HG02970 (cell line): ENCODE measurements around the gene DCAF17.
A peak's percentile ranks its signal among the peaks of the same experiment; 100 is the strongest.

Experiments
- ATAC-seq: cut with Tn5 transposase; IDR thresholded peaks from one replicate; pipeline ENCODE4 v1.9.1; 2021; ENCODE audit warnings: mild to moderate bottlenecking, moderate library complexity, moderate number of reproducible peaks; ENCODE audit not compliant: unreplicated experiment, low FRiP score

Gene DCAF17

GRCh38 chr2:171434013-171434989 lies at the start of gene DCAF17:
TSS of gene DCAF17 (plus strand) at chr2:171434226. CDS start at chr2:171434578, 352 bp downstream.
- peak; percentile 91 for ATAC-seq

GRCh38 chr2:171386627-171387026 lies 47.4 kb upstream of the DCAF17 start:
- ATAC-seq: no peak

- no peak for ATAC-seq
These were observed 47.0 kb upstream of the DCAF17 start for GRCh38 chr2:171387052-171387451.

GRCh38 chr2:171389325-171389724 lies 44.7 kb upstream of the DCAF17 start:
- no peak for ATAC-seq

- ATAC-seq: no peak
These were observed 44.2 kb upstream of the DCAF17 start for GRCh38 chr2:171389780-171390179.

- ATAC-seq: no peak
These were observed 43.0 kb upstream of the DCAF17 start for GRCh38 chr2:171390941-171391516.

- no peak for ATAC-seq
These were observed 42.5 kb upstream of the DCAF17 start for GRCh38 chr2:171391532-171391931.

GRCh38 chr2:171393487-171393886 lies 40.5 kb upstream of the DCAF17 start:
- no peak for ATAC-seq

GRCh38 chr2:171394164-171394740 lies 39.8 kb upstream of the DCAF17 start:
- ATAC-seq: no peak

- no peak for ATAC-seq
These were observed 34.7 kb upstream of the DCAF17 start for GRCh38 chr2:171399292-171399691.

- ATAC-seq: no peak
These were observed 33.6 kb upstream of the DCAF17 start for GRCh38 chr2:171400395-171400794.

GRCh38 chr2:171401947-171402346 lies 32.1 kb upstream of the DCAF17 start:
- no peak for ATAC-seq

- ATAC-seq: no peak
These were observed 31.0 kb upstream of the DCAF17 start for GRCh38 chr2:171402906-171403580.

GRCh38 chr2:171404261-171404660 lies 29.8 kb upstream of the DCAF17 start:
- no peak for ATAC-seq

GRCh38 chr2:171404719-171405118 lies 29.3 kb upstream of the DCAF17 start:
- no peak for ATAC-seq

- no peak for ATAC-seq
These were observed 28.5 kb upstream of the DCAF17 start for GRCh38 chr2:171405546-171405945.

GRCh38 chr2:171406044-171406443 lies 28.0 kb upstream of the DCAF17 start:
- ATAC-seq: no peak

GRCh38 chr2:171407030-171407675 lies 26.9 kb upstream of the DCAF17 start:
- ATAC-seq: peak; percentile 54

- no peak for ATAC-seq
These were observed 26.4 kb upstream of the DCAF17 start for GRCh38 chr2:171407676-171408044.

- no peak for ATAC-seq
These were observed 24.5 kb upstream of the DCAF17 start for GRCh38 chr2:171409436-171409971.
